H1 (cell line): ENCODE results near the gene HMCN2. TPM values are rescaled to one million over a fixed set of nuclear protein-coding genes. Genes with fewer than 3 reads are reported as not detected.

Experiments
- ASH2L ChIP-seq: fragments of 200-600, 300-600 bp; sonication (generic); IDR thresholded peaks from one replicate; pipeline ENCODE4 v1.7.1; 2017; ENCODE audit warnings: low read length
- BACH1 ChIP-seq: IDR thresholded peaks from 2 replicates; pipeline ENCODE4 v1.6.1; 2012; ENCODE audit warnings: low read length, improper control_type of control experiment
- CBX5 ChIP-seq: fragments of 300-800, 300-1000 bp; sonication (generic); IDR thresholded peaks from 2 replicates; pipeline ENCODE4 v1.7.1; 2016; ENCODE audit warnings: antibody characterized with exemption, low read length, low read depth
- CHD1 ChIP-seq: IDR thresholded peaks from 2 replicates; pipeline ENCODE4 v1.6.1; 2012; ENCODE audit warnings: low read depth, low read length, improper control_type of control experiment
- CREB1 ChIP-seq: IDR thresholded peaks from 2 replicates; pipeline ENCODE4 v1.6.1; 2012; ENCODE audit warnings: inconsistent platforms
- GTF2F1 ChIP-seq: IDR thresholded peaks from 2 replicates; pipeline ENCODE4 v1.6.1; 2012; ENCODE audit warnings: low read depth, low read length, improper control_type of control experiment, borderline replicate concordance
- KDM5A ChIP-seq: fragments of 200-600 bp; IDR thresholded peaks from 2 replicates; pipeline ENCODE4 v1.7.1; 2012; ENCODE audit warnings: mild to moderate bottlenecking, low read length, inconsistent platforms, mixed read lengths
- MAFK ChIP-seq: IDR thresholded peaks from 2 replicates; pipeline ENCODE4 v1.6.1; 2012; ENCODE audit warnings: low read depth, mild to moderate bottlenecking, improper control_type of control experiment, low read length
- NANOG ChIP-seq: IDR thresholded peaks from 2 replicates; pipeline ENCODE4 v1.6.1; 2011; ENCODE audit warnings: low read length, low read depth, mild to moderate bottlenecking, inconsistent platforms; ENCODE audit not compliant: insufficient read depth, poor library complexity, severe bottlenecking
- POLR2AphosphoS5 ChIP-seq: IDR thresholded peaks from 2 replicates; pipeline ENCODE4 v1.6.1; 2011; ENCODE audit warnings: low read depth, low read length
- polyA plus RNA-seq, 7 experiments: library from polyadenylated mRNA; depleted of rRNA in 3 of 7; stranded (reverse) in 5 of 7; unstranded in 2 of 7; fragments of >200 nt in 5 of 7; fragments of 200-250 nt in 2 of 7; gene quantifications; 1 replicate in 5 of 7; 2 replicates in 1 of 7; 4 replicates in 1 of 7; pipeline versions ENCODE4 v1.2.1 to v1.2.3, GENCODE V29; 2011 to 2013; ENCODE audit warnings: missing spikeins in 2 of 7, mixed read lengths in 2 of 7
- total RNA-seq: library from RNA; stranded (reverse); fragmentation: NEBNext Ultra II Directional; extraction: Animal tissue kit (Norgen Biotek cat#: 25700); gene quantifications from 2 replicates; pipeline ENCODE4 v1.2.1, GENCODE V29; 2021
- TF ChIP-seq, protein P1 (sequence below): fragments of 300-600 bp; sonication (generic); IDR thresholded peaks from 2 replicates; pipeline ENCODE4 v1.7.1; 2012; ENCODE audit warnings: low read length, moderate library complexity, mild to moderate bottlenecking, inconsistent platforms; ENCODE audit not compliant: insufficient replicate concordance

Gene HMCN2
- total and polyA plus RNA-seq, 2 of the 8 experiments (the other 6 are each of a cell fraction or from before 2014, with no cell fraction given), result 5.0 to 9.1 TPM

DNA sequence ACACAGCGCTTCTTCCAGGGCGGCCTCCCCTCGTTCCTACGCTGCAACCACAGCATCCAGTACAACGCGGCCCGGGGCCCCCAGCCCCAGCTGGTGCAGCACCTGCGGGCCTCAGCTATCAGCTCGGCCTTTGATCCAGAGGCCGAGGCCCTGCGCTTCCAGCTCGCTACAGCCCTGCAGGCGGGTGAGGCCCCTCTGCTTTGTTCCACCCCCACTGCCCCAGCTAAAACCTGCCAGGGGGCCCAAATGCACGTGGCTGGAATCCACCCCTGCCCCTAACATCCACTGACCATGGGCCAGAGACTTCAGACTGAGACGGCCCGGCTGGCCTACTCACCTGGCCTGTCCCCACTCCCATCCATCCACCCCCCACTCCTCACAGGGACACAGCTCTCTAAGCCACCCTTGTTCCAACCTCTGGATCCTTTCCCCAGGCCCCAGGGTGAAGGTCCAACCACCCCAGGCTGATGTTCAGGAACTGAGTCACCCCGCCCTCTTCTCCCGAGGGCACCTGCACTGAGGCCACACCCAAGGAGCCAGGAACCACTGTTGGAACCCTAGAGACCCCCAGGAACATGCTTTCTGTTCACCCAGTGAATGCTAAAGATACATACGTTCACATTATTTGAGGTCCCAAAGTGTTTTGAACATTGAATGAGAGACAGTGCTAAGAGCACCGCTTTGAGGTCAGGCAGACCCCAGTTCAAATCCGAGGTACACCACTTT lies 160.3 kb downstream of the HMCN2 start (continued):
- TF ChIP-seq POLR2AphosphoS5 (no peak), GTF2F1 (no peak), CHD1 (no peak), NANOG (no peak), ASH2L (no peak), KDM5A (no peak), CREB1 (no peak), CBX5 (no peak), BACH1 (no peak), MAFK (no peak)
- TF ChIP-seq, protein P1, sequence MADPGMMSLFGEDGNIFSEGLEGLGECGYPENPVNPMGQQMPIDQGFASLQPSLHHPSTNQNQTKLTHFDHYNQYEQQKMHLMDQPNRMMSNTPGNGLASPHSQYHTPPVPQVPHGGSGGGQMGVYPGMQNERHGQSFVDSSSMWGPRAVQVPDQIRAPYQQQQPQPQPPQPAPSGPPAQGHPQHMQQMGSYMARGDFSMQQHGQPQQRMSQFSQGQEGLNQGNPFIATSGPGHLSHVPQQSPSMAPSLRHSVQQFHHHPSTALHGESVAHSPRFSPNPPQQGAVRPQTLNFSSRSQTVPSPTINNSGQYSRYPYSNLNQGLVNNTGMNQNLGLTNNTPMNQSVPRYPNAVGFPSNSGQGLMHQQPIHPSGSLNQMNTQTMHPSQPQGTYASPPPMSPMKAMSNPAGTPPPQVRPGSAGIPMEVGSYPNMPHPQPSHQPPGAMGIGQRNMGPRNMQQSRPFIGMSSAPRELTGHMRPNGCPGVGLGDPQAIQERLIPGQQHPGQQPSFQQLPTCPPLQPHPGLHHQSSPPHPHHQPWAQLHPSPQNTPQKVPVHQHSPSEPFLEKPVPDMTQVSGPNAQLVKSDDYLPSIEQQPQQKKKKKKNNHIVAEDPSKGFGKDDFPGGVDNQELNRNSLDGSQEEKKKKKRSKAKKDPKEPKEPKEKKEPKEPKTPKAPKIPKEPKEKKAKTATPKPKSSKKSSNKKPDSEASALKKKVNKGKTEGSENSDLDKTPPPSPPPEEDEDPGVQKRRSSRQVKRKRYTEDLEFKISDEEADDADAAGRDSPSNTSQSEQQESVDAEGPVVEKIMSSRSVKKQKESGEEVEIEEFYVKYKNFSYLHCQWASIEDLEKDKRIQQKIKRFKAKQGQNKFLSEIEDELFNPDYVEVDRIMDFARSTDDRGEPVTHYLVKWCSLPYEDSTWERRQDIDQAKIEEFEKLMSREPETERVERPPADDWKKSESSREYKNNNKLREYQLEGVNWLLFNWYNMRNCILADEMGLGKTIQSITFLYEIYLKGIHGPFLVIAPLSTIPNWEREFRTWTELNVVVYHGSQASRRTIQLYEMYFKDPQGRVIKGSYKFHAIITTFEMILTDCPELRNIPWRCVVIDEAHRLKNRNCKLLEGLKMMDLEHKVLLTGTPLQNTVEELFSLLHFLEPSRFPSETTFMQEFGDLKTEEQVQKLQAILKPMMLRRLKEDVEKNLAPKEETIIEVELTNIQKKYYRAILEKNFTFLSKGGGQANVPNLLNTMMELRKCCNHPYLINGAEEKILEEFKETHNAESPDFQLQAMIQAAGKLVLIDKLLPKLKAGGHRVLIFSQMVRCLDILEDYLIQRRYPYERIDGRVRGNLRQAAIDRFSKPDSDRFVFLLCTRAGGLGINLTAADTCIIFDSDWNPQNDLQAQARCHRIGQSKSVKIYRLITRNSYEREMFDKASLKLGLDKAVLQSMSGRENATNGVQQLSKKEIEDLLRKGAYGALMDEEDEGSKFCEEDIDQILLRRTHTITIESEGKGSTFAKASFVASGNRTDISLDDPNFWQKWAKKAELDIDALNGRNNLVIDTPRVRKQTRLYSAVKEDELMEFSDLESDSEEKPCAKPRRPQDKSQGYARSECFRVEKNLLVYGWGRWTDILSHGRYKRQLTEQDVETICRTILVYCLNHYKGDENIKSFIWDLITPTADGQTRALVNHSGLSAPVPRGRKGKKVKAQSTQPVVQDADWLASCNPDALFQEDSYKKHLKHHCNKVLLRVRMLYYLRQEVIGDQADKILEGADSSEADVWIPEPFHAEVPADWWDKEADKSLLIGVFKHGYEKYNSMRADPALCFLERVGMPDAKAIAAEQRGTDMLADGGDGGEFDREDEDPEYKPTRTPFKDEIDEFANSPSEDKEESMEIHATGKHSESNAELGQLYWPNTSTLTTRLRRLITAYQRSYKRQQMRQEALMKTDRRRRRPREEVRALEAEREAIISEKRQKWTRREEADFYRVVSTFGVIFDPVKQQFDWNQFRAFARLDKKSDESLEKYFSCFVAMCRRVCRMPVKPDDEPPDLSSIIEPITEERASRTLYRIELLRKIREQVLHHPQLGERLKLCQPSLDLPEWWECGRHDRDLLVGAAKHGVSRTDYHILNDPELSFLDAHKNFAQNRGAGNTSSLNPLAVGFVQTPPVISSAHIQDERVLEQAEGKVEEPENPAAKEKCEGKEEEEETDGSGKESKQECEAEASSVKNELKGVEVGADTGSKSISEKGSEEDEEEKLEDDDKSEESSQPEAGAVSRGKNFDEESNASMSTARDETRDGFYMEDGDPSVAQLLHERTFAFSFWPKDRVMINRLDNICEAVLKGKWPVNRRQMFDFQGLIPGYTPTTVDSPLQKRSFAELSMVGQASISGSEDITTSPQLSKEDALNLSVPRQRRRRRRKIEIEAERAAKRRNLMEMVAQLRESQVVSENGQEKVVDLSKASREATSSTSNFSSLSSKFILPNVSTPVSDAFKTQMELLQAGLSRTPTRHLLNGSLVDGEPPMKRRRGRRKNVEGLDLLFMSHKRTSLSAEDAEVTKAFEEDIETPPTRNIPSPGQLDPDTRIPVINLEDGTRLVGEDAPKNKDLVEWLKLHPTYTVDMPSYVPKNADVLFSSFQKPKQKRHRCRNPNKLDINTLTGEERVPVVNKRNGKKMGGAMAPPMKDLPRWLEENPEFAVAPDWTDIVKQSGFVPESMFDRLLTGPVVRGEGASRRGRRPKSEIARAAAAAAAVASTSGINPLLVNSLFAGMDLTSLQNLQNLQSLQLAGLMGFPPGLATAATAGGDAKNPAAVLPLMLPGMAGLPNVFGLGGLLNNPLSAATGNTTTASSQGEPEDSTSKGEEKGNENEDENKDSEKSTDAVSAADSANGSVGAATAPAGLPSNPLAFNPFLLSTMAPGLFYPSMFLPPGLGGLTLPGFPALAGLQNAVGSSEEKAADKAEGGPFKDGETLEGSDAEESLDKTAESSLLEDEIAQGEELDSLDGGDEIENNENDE, result no peak
